Globus pallidus (tissue), 1 donor: ENCODE data around the gene FAM227B.
A peak's percentile ranks its signal among the peaks of the same experiment; 100 is the strongest.

Experiments used
- DNase-seq: peaks from one replicate; pipeline ENCODE4 v3.0.0-alpha.2; 2015; ENCODE audit warnings: low spot score

Gene FAM227B

GRCh38 chr15:49293941-49294340, 326.7 kb downstream of the FAM227B start:
- DNase-seq: no peak

- DNase-seq: no peak
These were observed 330.4 kb downstream of the FAM227B start for GRCh38 chr15:49290191-49290590.

GRCh38 chr15:49288391-49288790, 332.2 kb downstream of the FAM227B start:
- DNase-seq: peak; percentile 11

GRCh38 chr15:49287481-49287880, 333.1 kb downstream of the FAM227B start:
- DNase-seq: no peak

GRCh38 chr15:49286649-49287404, 333.8 kb downstream of the FAM227B start:
- DNase-seq: no peak

- no peak for DNase-seq
These were observed 338.3 kb downstream of the FAM227B start for GRCh38 chr15:49282366-49282765.

GRCh38 chr15:49279521-49280456, 340.8 kb downstream of the FAM227B start:
- no peak for DNase-seq

GRCh38 chr15:49278751-49279150, 341.9 kb downstream of the FAM227B start:
- DNase-seq: no peak
